Activated T-helper 1 cell treated with Interleukin-2 at 50 U/mL for 16 hours (primary cell): ENCODE measurements around the gene CKLF.
"Not testable (repeated sequence)": the region's sequence is repeated elsewhere in the genome, so short reads cannot be mapped to it uniquely, and the experiment has no call there.

Experiments
- DNase-seq: peaks from one replicate; pipeline ENCODE4 v3.0.0-alpha.2; 2020; ENCODE audit warnings: low read depth

CKLF gene

DNA sequence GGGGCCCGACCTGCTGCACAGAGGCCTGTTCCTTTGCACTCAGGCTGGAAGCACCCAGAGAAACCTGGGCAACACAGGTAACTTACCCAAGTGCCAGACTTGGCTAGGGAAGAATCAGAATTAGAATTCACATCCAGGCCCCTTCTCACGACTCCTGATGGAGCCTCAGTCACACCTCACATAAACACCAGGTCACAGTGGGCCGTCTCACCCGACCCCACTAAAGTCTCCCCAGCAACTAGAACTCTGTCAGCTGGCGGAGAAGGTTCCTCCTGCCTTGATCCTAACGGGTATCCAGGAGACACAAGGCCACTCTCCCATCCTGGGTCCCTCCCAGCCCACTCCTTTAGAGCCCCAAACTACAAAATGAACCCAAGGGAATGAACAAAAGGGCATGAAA lies 8.8 kb upstream of the CKLF start:
- no peak for DNase-seq

DNA sequence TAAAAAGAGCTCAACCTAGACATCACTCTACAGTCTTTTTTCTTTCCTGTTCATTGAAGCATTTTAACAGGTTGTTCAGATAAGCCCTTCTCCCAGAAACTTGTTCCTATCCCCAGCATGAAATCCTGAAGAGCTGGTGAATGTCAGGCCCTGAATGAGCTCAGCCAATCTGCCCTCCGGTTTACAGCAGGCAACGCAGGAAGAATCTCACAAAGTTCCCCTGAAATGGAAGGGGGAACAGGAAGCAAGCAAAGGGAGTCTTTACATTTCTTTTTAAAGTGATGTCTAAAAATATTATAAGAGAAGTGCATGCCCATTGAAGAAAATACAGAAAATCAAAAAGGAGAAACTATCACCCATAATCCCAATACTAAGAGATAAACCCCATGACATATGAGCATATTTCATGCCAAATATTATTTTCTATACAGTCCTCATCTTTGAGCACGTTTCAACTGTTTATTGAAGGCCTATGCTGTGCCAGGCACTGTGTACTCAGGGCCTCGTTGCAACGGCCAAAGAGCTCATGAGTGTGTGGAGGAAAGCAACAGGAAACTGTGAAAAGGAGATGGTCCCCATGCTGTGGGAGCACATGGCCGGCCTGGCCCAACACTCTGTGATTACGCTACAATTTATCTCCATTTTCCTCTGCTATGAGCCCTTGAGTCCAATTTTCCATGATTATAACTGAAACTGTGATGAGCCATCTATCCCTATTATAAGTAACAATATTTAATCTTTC lies 8.2 kb upstream of the CKLF start:
- no peak for DNase-seq

DNA sequence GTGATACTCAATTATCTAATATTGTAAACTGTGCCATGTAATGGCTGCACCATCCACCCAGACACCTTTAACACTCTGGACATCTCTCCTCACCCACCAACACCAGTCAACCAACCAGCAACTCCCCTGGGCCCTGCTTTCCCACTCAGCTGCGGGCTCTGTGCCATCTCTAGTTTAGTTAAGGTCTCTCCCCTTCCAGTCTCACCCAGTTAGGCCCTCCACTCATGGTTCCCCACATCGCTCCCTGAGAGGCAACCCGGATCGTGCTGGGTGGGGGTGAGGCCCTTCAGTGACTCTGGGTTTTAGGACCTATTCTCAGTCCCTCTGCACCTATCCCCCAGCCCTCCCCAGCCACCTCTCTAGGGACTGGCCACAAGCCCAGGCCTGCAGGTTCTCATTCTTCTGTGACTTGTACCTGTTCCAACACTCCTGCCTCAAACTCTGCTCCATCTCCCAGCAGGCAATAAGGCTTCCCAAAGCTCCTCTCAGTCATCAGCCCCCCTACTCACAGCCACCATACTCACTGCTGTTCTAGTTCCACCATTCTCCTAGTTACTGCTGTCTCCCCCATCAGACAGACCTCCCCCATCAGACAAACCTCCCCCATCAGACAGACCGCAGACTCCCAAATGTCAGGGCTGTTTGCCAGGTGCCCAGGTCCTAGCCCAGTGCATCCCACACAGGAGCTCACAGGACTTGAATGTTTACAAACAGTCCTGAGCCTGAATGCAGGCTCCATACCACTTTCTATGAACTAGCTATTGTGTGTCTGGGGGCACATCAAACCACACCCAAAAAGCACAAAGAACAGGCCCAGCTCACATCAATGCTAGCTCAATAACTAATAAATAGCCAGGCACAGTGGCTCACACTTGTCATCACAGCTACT lies 5.0 kb upstream of the CKLF start:
- DNase-seq = no peak

DNA sequence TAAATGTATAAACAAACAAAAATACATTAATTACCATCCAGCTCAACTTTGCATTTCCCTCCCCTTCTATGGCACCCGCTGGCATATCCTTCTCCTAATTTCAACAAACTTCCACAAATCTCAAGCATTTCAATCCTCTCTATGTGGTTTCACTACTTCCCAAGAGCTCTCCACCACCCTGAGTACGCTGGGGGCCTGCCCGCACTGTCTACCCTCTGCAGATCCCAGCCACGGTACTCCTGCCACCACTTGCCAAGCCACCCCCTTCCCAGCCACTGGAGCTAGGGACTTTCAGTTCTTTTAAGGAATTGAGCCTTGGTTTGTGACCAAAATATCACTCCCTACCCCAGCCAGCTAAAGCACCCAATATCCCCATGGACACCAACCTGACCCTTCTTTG lies 4.3 kb upstream of the CKLF start:
- no peak for DNase-seq

DNA sequence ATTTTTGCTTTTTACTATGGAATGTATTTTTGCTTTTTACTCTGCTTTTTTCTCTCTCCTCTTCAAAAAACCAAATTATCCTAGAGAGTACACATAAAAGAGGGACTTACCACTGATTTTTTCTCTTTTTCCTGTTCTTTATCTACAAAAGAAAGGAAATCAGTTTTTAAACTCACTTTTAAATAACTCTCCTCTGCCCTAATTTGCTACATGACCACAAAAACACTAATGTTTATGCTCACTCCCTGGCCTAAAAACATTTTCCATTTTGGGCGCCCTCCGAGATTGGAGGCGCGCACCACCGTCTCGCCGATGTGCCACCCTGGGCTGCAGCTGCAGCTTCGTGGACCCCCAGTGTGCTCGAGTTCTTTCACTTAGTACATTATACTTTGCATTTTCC lies 3.5 kb upstream of the CKLF start:
- DNase-seq = no peak

DNA sequence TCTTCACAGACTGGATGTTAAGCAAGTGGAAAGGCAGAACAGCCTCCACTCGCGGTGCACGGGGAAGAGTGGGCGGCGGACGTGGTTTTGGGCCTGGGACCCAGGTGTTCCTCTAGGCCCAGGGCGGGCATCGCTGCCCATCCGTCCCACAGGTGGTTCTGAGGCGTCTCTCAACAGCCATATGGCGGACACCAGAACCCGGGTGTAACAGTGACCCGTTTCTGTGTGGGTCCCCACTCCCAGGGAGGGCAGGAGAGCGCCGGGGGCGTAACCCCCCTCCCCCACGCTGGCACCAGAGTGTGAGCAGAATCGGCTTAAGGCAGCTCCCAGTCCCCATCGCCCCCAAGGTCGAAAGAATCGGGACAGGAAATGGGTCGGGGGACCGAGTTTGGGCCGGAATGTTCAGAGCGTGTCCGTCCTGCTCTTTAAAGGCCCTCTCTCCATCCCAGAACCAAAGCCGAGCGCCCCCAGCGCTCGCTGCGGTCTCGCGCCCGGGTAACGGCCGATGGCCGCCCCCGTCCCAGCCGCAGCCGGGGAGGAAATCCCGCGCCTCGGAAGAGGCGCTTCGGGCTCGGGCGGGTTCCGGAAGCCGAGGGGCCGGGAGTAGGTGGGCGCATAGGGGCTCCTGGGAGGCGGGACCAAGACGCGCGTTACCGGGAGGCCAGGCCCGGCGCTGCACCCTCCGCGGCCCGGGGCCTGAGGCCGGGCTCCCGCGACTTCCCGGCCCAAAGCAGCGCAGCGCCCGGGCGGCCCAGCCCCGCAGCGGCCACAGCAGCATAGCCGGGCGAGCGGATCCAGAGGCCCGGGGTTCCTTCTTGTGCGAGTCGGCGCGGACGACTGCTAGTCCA lies 2.9 kb upstream of the CKLF start, which contains the start of gene TK2:
Gene TK2 (minus strand): TSS at position 839 of the 848 bp plus-strand sequence. CDS start 61 bp downstream, at position 778.
- peak; percentile 41 for DNase-seq

DNA sequence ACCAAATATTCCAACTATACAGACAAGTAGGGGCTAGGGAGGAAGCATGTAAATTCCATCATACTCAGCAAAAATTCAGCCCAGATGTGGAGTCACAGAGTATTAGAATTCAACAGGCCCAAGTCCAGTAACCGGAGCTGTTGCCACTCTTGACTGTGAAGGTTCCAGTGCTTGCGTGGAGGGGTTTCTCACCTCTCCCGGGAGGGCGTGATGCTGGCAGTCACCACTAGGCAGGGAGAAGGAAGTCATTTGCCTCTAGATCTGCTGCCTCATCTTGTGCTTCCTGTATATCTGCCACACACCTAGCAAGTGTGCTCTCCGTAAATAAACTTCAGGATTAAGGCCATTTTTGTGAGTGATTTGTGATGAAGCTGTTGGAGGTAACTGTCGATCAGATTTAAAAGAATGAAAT lies 1.0 kb upstream of the CKLF start:
- DNase-seq = no peak

DNA sequence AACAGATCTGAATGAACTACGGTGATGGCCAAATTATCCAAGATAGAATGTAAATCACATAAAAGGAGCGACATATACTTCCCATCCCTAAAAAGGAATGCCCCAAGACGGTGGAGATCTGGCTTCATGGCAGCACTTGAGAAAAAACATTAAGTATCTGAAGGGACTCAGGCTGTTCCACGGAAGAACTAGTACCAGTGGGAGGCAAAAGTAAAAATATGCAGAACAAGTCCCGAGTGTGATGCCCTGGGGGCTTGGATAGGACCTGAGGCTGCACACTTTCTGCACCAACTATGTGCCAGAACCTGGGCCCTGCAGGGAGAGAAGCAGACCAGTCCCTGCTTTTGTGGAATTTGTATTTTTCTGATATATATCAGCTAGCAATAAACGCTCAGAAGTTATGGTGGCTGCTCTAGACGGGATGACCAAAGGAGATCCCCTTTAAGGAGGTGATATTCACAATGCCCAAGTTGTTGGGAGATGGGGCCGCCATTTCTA lies 539 bp upstream of the CKLF start:
- DNase-seq = no peak

DNA sequence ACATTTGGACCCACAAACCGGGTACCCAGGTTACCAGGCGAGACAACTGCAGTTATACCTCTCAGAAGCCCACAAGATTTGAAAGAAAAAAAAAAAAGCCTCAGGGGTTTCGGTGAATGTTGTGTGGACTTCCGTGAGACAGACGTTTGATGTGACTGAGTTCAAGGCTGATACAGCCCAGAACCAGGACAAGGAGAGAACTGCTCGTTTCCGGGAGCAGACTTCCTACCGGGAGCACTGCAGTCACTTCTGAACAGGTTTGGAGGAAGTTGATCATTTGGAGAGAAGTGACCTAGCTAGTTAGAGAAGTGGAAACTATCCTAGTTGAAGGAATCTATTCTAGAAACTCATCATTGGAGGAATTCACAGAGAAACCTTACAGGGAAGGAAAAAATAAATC lies 847 bp downstream of the CKLF start:
- no peak for DNase-seq

DNA sequence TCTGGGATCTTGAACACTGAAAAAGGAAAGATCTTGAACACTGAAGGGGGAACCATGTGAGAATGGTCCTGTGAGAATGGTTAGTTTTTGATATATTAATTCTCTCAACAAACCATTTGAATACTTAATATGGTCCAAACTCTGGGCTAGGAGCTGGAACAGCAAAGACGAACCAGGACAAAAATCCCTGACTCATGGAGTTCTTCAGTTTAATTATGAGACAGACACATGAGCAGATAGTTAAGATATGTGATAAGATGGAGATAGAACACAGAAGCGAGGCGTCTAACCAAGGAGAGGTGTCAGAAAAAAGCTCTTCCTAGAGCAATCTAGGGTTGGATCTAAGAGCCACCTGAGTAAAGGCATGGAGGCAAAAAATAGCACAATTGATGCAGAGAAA lies 1.6 kb downstream of the CKLF start:
- no peak for DNase-seq

DNA sequence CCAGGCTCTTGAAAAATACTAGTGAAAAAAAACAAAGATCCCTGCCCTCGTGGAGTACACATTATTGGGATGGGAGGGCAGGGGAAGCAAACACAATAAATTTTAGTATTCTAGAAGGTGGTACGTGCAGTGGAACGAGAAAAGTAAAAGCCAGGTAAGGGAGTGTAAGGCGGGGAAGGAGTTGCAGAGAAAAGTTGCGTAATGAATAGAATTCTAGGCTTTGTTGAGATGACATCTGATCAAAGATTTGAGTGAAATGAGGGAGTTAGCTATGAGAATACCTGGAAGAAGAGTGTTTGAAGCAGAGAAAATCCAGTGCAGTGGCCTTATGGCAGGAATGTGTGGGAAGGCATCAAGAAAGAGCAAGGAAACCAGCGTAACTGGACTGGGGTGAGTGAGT lies 2.1 kb downstream of the CKLF start:
- DNase-seq = no peak

DNA sequence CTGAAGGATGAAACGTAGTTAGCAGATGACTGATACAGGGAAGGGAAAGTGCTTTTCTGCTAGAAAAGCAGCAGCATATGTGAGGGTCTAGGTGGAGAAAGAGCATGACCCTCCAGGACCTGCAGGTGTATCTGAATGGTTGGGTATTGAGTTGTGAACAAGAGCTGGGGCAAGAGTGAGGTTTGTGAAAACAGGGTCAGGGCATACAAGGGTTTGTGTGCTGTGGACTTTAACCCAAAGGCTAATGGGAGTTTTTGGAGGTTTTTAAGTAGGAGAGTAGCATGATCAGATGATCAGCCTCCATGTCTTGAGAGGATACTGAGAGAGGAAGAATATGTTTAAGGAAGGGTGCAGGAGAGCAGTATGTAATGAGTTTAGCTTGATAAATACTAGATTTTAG lies 7.7 kb downstream of the CKLF start:
- no peak for DNase-seq

DNA sequence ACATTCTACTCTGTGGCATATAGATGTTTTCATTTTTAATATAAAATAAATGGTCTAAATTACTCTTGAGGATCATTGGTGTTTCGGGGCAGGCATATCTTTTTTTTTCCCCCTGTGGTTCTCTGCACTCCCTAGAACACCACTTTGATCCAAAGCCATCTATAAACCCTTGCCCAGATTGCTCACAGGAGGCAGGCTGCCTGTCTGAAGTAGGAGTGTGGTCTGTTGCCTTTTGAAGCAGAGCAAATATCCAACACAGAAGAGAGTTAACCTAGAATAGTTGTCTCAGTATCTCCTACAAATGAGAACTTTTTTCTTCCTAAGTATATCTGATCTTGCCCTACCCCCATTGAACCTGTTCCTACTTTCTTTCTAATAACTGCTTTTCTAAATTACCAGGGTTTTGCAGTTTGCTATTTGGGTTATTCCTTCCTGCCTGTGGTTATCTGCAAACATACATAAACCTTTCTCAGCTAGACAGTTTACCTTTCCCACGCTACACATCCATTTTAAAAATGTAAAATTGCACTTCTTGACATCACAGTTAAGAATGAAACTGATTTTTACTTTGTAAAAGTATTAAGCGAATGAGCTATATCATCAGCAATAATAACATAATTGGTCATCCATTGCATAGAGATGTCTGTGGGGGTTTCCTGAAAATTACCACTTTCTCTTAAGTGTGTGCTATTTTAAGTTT lies 9.2 kb downstream of the CKLF start:
- no peak for DNase-seq

DNA sequence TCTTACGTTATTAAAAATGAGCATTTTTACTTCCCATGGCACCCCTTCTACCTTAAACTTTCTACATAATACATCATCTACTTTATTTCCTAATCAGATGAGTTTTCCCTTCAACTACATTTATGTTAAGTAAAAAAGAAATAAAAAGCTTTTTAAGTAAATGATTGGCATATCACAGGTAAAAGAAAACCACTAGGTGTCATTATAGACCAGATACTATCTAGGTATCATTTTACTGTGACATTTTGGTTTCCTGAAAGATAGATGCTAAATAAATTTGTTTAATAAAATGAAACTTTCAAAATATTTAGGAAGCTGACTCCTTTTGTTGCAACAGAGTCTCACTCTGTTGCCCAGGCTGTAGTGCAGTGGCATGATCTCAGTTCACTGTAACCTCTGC lies 10.0 kb downstream of the CKLF start:
- DNase-seq = no peak

DNA sequence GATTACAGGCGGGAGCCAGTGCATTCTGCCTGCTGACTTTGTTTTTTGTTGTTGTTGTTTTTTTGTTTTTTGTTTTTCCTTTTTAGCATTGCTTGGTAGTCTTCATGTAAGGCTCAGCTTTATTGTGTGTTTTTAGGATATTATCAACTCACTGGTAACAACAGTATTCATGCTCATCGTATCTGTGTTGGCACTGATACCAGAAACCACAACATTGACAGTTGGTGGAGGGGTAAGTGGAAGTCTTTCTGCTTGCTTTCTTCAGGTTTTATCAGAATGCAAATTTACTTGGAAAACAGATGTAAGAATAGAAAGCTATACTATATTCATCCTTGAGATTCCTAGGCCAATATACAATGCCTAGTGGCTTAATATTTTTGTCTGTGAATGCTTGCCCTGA lies 10.6 kb downstream of the CKLF start:
- DNase-seq = no peak

DNA sequence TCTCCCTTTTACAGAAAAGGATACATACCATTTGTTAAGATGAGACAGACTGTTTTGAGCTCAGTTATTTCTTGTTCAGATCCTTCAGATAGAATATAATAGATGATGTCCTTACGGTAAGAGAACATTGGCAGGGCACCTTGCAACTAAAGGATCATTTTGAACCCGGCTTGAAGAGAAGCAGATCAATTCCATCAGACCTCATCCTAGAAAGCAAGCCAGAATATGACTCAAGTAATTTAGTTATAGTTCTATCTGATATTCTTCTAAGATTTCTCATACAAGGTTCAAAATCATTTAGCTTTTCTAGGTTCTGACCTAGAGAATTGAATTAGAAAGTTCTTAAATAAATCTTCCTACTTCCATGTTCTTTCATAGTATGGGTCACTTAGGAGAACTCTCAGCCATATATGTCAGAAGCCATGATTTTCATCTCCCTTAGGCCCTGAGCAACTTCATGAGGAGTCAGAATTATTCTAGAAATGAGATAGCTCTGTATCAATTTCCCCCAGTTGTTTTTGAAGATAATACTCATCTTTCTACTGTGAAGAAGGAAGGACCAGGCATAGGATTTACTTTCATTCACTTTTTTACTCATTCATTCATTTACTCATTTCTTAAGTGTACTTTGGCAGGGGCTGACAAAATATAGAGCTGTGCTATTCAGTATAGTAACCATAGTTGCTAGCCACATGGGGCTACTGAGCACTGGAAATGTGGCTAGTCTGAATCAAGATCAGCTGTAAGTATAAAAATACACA lies 11.4 kb downstream of the CKLF start:
- no peak for DNase-seq

DNA sequence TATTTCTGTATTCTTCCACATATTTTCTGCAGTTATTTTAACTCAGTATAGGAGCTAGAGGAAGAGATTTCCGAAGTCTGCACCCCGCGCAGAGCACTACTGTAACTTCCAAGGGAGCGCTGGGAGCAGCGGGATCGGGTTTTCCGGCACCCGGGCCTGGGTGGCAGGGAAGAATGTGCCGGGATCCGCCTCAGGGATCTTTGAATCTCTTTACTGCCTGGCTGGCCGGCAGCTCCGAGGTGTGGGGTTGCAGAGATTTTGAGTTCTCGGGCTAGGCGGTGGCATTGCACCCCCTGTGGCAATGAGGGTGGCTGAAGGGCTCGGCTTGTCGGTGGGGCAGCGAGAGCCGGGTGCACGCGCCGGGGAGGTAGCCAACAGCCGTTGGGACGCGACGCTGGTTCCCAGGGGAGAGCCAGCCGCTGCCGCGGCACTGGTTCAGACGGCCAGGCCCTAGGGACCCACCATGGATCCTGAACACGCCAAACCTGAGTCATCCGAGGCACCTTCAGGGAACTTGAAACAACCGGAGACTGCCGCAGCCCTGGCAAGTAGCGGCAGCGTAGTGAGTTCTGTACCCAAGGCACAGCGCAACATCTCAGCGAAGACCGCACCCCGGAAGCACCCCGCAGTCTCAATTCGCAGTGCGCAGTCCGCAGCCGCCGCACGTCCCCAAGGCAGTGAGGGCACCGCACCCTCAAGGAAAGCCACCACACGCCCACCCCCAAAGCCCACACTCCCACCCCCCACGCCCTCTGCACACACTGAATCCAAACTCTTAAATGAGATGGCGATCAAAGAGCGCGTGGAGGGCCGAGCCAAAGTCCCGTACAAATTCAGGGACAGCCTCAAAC lies 13.9 kb downstream of the CKLF start, which contains the start of gene CMTM1:
Gene CMTM1 (plus strand): TSS at position 389 of the 851 bp plus-strand sequence. CDS start 75 bp downstream, at position 464.
- DNase-seq = no peak

DNA sequence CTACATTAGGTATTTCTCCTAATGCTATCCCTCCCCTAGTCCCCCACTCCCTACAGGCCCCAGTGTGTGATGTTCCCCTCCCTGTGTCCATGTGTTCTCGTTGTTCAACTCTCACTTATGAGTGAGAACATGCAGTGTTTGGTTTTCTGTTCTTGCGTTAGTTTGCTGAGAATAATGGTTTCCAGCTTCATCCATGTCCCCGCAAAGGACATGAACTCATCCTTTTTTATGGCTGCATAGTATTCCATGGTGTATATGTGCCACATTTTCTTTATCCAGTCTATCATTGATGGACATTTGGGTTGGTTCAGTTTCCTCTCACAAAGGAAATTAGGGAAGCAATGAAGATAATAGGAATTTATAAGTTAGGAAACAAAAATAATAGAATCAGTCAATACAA lies 14.9 kb downstream of the CKLF start:
- DNase-seq = not testable (repeated sequence)

DNA sequence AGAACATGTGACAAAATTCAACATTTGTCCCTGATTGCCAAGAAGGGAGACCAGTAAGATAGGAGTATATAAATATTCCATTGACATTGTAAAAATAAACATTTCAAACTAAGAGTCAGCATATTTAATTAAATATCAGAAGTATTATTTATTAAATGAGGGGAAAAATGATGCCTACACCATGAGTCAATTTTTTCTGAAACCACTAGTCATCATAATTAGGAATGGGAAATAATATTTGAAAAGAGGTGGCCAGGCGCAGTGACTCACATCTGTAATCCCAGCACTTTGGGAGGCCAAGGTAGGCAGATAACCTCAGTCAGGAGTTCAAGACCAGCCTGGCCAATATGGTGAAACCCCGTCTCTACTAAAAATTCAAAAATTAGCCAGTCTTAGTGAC lies 16.0 kb downstream of the CKLF start:
- DNase-seq = no peak

DNA sequence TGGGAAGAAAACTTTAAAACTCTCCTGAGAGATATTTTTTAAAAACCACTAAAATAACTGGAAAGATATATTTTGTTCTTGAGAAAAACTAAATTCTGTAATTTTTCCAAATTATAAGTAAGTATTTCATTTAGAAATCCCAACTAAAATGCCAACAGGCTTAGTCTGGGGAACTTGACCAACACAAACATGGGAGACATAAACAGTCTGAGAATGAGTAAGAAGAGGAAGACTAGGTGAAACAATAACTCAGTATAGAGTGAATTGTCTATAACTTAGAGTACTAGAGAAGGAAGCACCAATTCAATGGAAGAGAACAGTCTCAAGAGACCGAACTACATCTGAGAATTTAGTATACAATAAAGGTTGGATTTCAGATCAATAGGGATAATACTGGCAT lies 16.8 kb downstream of the CKLF start:
- no peak for DNase-seq
